H1 (cell line): ENCODE measurements around the gene SV2C. TPM values are rescaled to one million over a fixed set of nuclear protein-coding genes. Genes with fewer than 3 reads are reported as not detected.

Experiments
- CHD7 ChIP-seq: fragments of 300-600 bp; sonication (generic); IDR thresholded peaks from 2 replicates; pipeline ENCODE4 v1.7.1; 2012; ENCODE audit warnings: low read length, moderate library complexity, mild to moderate bottlenecking, inconsistent platforms; ENCODE audit not compliant: insufficient replicate concordance
- KDM4A ChIP-seq: IDR thresholded peaks from one replicate; pipeline ENCODE4 v1.7.1; 2012; ENCODE audit warnings: low read depth, mild to moderate bottlenecking, moderate library complexity, low read length, inconsistent platforms; ENCODE audit not compliant: severe bottlenecking
- polyA plus RNA-seq, 7 experiments: library from polyadenylated mRNA; depleted of rRNA in 3 of 7; stranded (reverse) in 5 of 7; unstranded in 2 of 7; fragments of >200 nt in 5 of 7; fragments of 200-250 nt in 2 of 7; gene quantifications; 1 replicate in 5 of 7; 2 replicates in 1 of 7; 4 replicates in 1 of 7; pipeline versions ENCODE4 v1.2.1 to v1.2.3, GENCODE V29; 2011 to 2013; ENCODE audit warnings: missing spikeins in 2 of 7, mixed read lengths in 2 of 7
- total RNA-seq: library from RNA; stranded (reverse); fragmentation: NEBNext Ultra II Directional; extraction: Animal tissue kit (Norgen Biotek cat#: 25700); gene quantifications from 2 replicates; pipeline ENCODE4 v1.2.1, GENCODE V29; 2021

Gene SV2C
- total and polyA plus RNA-seq, 2 of the 8 experiments (the other 6 are each of a cell fraction or from before 2014, with no cell fraction given) = 0.08 to 0.24 TPM

- TF ChIP-seq CHD7 (no peak), KDM4A (no peak)
Measured at GRCh38 chr5:76104027-76104426, 20.8 kb downstream of the SV2C start (continued).
